ENCODE data around the gene HAUS7. TPM values are rescaled to one million over a fixed set of nuclear protein-coding genes. Genes with fewer than 3 reads are reported as not detected.

HAUS7 gene
- polyA plus RNA-seq, 6 donors from 2014 or later = 16.0 to 30.6 (median 19.3) TPM

GRCh38 chrX:153509592-153509991, 39.2 kb upstream of the HAUS7 start:
- Mint-ChIP-seq H3K9me3 (no peaks in the 10 kb centered on the region), H3K27ac (no peak overlapping the region), H3K4me3 (no peak overlapping the region), H3K27me3 (no peaks in the 10 kb centered on the region), H3K36me3 (no peaks in the 10 kb centered on the region), H3K4me1 (peaks cover 0 to 8% (median 0%) of the 10 kb centered on the region in 3 donors)
- no peak for DNase-seq
- no peak for ATAC-seq (ENCODE audit: low read depth in 2 of 2)

DNA sequence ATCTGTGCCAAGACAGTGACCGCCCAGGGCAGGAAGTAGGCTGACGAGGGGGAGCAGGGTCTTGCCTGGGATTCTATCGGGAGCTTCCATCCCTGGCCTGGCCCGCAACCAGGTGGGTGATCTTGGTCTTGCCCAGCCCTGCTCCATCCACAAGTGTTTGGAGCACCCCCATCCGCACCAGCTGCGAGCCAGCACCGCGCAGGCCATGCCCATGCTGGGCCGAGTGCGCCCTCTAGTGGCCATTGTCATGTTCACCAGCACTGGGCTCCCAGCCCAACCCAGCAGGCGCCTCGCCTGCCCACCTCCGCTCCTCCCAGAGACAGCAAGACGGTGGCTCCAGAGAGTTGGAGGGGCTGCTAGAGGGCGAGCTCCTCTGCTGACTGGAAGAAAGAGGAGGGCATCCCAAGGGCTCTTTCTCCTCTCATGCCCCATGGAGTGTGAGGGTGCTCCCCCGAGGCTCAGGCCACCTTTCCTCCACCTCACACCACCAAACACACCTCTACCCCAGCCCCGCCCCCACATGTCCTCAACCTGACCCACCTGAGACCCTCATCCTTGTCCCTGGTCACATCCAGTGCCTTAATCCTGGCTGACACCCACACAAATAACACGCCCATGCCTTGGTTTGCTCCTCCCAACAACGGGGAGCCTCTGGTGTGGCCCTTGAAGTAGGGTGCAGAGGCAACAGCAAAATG, 37.3 kb upstream of the HAUS7 start:
- H3K9me3 Mint-ChIP-seq = no peaks in the 10 kb centered on the region
- peaks cover 0 to 8% (median 0%) of the 10 kb centered on the region in 3 donors for H3K4me1 Mint-ChIP-seq
- H3K27ac Mint-ChIP-seq = peak overlapping the region in 3 of 6 donors; percentile 28 to 56 (median 37)
- H3K4me3 Mint-ChIP-seq = peak overlapping the region in 2 of 8 donors; percentile 4 to 12
- DNase-seq (peak; percentile 69), ATAC-seq (ENCODE audit: low read depth in 2 of 2) (peak; percentile 96 to 98)
- H3K27me3 Mint-ChIP-seq = no peaks in the 10 kb centered on the region
- no peaks in the 10 kb centered on the region for H3K36me3 Mint-ChIP-seq

- ATAC-seq (ENCODE audit: low read depth in 2 of 2) = no peak
- Mint-ChIP-seq H3K4me1 (peaks cover 0 to 8% (median 4%) of the 10 kb centered on the region in 3 donors), H3K27me3 (peaks cover 0 to 4% (median 0%) of the 10 kb centered on the region in 3 donors), H3K9me3 (peaks cover 0 to 4% (median 0%) of the 10 kb centered on the region in 7 donors), H3K36me3 (no peaks in the 10 kb centered on the region), H3K27ac (no peak overlapping the region), H3K4me3 (no peak overlapping the region)
- DNase-seq = no peak
Observed at GRCh38 chrX:153505361-153505760, 35.0 kb upstream of the HAUS7 start.

GRCh38 chrX:153504445-153505016, 34.2 kb upstream of the HAUS7 start:
- peaks cover 0 to 8% (median 4%) of the 10 kb centered on the region in 3 donors for H3K4me1 Mint-ChIP-seq
- DNase-seq (no peak), ATAC-seq (ENCODE audit: low read depth in 2 of 2) (no peak)
- no peak overlapping the region for H3K27ac Mint-ChIP-seq
- H3K27me3 Mint-ChIP-seq = peaks cover 0 to 4% (median 0%) of the 10 kb centered on the region in 3 donors
- H3K9me3 Mint-ChIP-seq = peaks cover 0 to 4% (median 0%) of the 10 kb centered on the region in 7 donors
- H3K4me3 Mint-ChIP-seq = no peak overlapping the region
- no peaks in the 10 kb centered on the region for H3K36me3 Mint-ChIP-seq

DNA sequence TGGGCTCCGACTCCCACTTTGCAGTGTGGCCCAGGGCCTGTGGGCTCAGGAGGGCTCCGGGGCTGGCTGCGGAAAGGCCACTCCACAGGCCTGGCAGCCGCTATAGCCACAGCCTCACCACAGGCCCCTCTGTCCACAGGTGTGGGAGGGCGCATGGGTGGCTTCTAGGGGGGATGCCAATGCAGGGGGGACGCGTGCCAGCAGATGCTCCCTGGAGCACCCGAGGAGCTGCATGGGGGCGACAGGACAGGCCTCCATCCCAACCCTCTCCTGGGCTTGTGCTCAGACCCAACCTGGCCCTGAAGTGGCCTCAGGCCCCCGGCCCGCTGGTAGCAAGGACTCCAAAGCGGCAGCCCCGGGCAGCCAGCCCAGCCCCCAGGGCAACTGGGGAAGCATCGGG, 32.4 kb upstream of the HAUS7 start:
- no peak overlapping the region for H3K4me3 Mint-ChIP-seq
- no peak overlapping the region for H3K27ac Mint-ChIP-seq
- peaks cover 0 to 4% (median 0%) of the 10 kb centered on the region in 7 donors for H3K9me3 Mint-ChIP-seq
- no peaks in the 10 kb centered on the region for H3K36me3 Mint-ChIP-seq
- ATAC-seq (ENCODE audit: low read depth in 2 of 2) (no peak), DNase-seq (no peak)
- peaks cover 0 to 4% (median 0%) of the 10 kb centered on the region in 3 donors for H3K27me3 Mint-ChIP-seq
- H3K4me1 Mint-ChIP-seq = peaks cover 0 to 5% (median 4%) of the 10 kb centered on the region in 3 donors

DNA sequence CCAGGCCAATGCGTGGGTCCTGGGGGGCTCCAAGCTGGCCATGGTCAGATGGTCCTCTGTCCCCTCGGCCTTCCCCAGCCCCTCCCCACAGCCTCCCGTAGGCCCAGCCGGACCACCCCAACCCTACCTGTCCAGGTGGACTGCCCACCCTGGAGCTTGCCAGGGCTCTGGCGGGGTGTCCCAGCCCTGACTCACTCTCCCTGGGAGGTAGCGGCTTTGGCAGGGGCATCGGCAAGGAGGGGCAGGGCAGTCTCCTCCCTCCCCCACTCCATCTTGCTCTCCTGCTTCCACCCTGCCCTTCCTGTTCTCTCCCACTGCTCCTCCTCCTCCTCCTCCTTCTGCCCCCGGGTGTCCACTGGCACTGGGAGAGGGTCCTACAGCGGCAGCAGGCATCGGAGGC, 31.8 kb upstream of the HAUS7 start:
- Mint-ChIP-seq H3K4me3 (no peak overlapping the region), H3K27ac (no peak overlapping the region), H3K27me3 (peaks cover 0 to 4% (median 0%) of the 10 kb centered on the region in 3 donors), H3K9me3 (peaks cover 0 to 4% (median 0%) of the 10 kb centered on the region in 7 donors), H3K36me3 (no peaks in the 10 kb centered on the region), H3K4me1 (peaks cover 0 to 4% (median 0%) of the 10 kb centered on the region in 3 donors)
- ATAC-seq (ENCODE audit: low read depth in 2 of 2) = no peak
- no peak for DNase-seq

GRCh38 chrX:153501530-153501929, 31.2 kb upstream of the HAUS7 start:
- no peaks in the 10 kb centered on the region for H3K36me3 Mint-ChIP-seq

GRCh38 chrX:153500676-153501280, 30.4 kb upstream of the HAUS7 start:
- H3K4me1 Mint-ChIP-seq = peaks cover 0 to 4% (median 0%) of the 10 kb centered on the region in 3 donors
- peaks cover 0 to 4% (median 0%) of the 10 kb centered on the region in 7 donors for H3K9me3 Mint-ChIP-seq
- no peak overlapping the region for H3K4me3 Mint-ChIP-seq
- ATAC-seq (ENCODE audit: low read depth in 2 of 2) = no peak
- H3K36me3 Mint-ChIP-seq = no peaks in the 10 kb centered on the region
- H3K27ac Mint-ChIP-seq = no peak overlapping the region
- DNase-seq = no peak
- peaks cover 0 to 4% (median 1%) of the 10 kb centered on the region in 3 donors for H3K27me3 Mint-ChIP-seq

More at GRCh38 chrX:153501530-153501929, 31.2 kb upstream of the HAUS7 start:
- ATAC-seq (ENCODE audit: low read depth in 2 of 2) = no peak
- Mint-ChIP-seq H3K4me1 (peaks cover 0 to 4% (median 0%) of the 10 kb centered on the region in 3 donors), H3K4me3 (no peak overlapping the region), H3K27ac (no peak overlapping the region), H3K9me3 (peaks cover 0 to 4% (median 0%) of the 10 kb centered on the region in 7 donors), H3K27me3 (peaks cover 0 to 4% (median 0%) of the 10 kb centered on the region in 3 donors)
- DNase-seq = no peak

GRCh38 chrX:153499876-153500275, 29.5 kb upstream of the HAUS7 start:
- DNase-seq (no peak), ATAC-seq (ENCODE audit: low read depth in 2 of 2) (no peak)
- peaks cover 0 to 4% (median 0%) of the 10 kb centered on the region in 7 donors for H3K9me3 Mint-ChIP-seq
- H3K4me1 Mint-ChIP-seq = peaks cover 3 to 6% (median 4%) of the 10 kb centered on the region in 3 donors
- no peak overlapping the region for H3K27ac Mint-ChIP-seq
- H3K4me3 Mint-ChIP-seq = no peak overlapping the region
- no peaks in the 10 kb centered on the region for H3K36me3 Mint-ChIP-seq
- H3K27me3 Mint-ChIP-seq = peaks cover 4 to 10% (median 9%) of the 10 kb centered on the region in 3 donors

GRCh38 chrX:153499341-153499740, 29.0 kb upstream of the HAUS7 start:
- H3K4me3 Mint-ChIP-seq = no peak overlapping the region
- DNase-seq = no peak
- no peak for ATAC-seq (ENCODE audit: low read depth in 2 of 2)
- no peak overlapping the region for H3K27ac Mint-ChIP-seq
- H3K4me1 Mint-ChIP-seq = peaks cover 3 to 6% (median 4%) of the 10 kb centered on the region in 3 donors
- H3K36me3 Mint-ChIP-seq = no peaks in the 10 kb centered on the region
- H3K9me3 Mint-ChIP-seq = peaks cover 0 to 4% (median 0%) of the 10 kb centered on the region in 7 donors
- peaks cover 4 to 12% (median 9%) of the 10 kb centered on the region in 3 donors for H3K27me3 Mint-ChIP-seq

DNA sequence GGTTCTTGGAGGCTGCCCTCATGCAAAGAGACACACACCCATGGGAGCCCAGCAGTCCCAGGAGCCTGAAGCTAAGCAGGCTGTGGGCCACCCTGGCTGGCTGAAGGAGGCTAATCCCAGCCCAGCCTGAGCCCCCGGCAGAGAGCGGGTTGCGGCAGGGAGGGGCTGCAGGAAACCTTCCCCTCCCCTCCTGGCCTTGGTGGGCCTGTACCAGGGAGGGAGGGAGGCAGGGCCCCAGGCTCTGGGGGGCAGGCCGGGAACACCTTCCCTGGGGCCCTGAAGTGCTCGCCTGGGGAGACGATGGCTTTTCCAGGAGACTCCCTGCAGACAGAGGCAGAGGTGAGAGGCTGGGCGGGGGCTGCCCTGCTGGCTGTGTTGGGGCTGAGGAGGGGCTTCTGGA, 28.1 kb upstream of the HAUS7 start:
- peaks cover 0 to 4% (median 0%) of the 10 kb centered on the region in 7 donors for H3K9me3 Mint-ChIP-seq
- peaks cover 3 to 6% (median 4%) of the 10 kb centered on the region in 3 donors for H3K4me1 Mint-ChIP-seq
- no peak overlapping the region for H3K27ac Mint-ChIP-seq
- no peak overlapping the region for H3K4me3 Mint-ChIP-seq
- ATAC-seq (ENCODE audit: low read depth in 2 of 2) (no peak), DNase-seq (no peak)
- no peaks in the 10 kb centered on the region for H3K36me3 Mint-ChIP-seq
- peaks cover 4 to 12% (median 9%) of the 10 kb centered on the region in 3 donors for H3K27me3 Mint-ChIP-seq

GRCh38 chrX:153496590-153496959, 26.2 kb upstream of the HAUS7 start:
- DNase-seq = no peak
- Mint-ChIP-seq H3K36me3 (no peaks in the 10 kb centered on the region), H3K9me3 (peaks cover 0 to 4% (median 0%) of the 10 kb centered on the region in 7 donors), H3K4me3 (no peak overlapping the region), H3K27ac (no peak overlapping the region), H3K27me3 (peaks cover 4 to 12% (median 9%) of the 10 kb centered on the region in 3 donors), H3K4me1 (peaks cover 3 to 6% (median 4%) of the 10 kb centered on the region in 3 donors)
- no peak for ATAC-seq (ENCODE audit: low read depth in 2 of 2)

- peaks cover 0 to 4% (median 0%) of the 10 kb centered on the region in 7 donors for H3K9me3 Mint-ChIP-seq
- H3K27me3 Mint-ChIP-seq = peaks cover 3 to 12% (median 9%) of the 10 kb centered on the region in 3 donors
- peaks cover 3 to 6% (median 4%) of the 10 kb centered on the region in 3 donors for H3K4me1 Mint-ChIP-seq
- H3K36me3 Mint-ChIP-seq = no peaks in the 10 kb centered on the region
- H3K27ac Mint-ChIP-seq = no peak overlapping the region
- H3K4me3 Mint-ChIP-seq = no peak overlapping the region
- DNase-seq (no peak), ATAC-seq (ENCODE audit: low read depth in 2 of 2) (no peak)
Observed at GRCh38 chrX:153495903-153496589, 25.7 kb upstream of the HAUS7 start.

Measured in naive B cell (primary cell).